ENCODE measurements around the gene GAB2. TPM values are rescaled to one million over a fixed set of nuclear protein-coding genes. Genes with fewer than 3 reads are reported as not detected.

Gene GAB2
- total RNA-seq, 1 donor from 2014 or later = 33.2 TPM

- DNase-seq (ENCODE audit: extremely low read depth, low read depth, low spot score) = no peak
Measured at GRCh38 chr11:78212586-78213371, 204.8 kb downstream of the GAB2 start.

DNA sequence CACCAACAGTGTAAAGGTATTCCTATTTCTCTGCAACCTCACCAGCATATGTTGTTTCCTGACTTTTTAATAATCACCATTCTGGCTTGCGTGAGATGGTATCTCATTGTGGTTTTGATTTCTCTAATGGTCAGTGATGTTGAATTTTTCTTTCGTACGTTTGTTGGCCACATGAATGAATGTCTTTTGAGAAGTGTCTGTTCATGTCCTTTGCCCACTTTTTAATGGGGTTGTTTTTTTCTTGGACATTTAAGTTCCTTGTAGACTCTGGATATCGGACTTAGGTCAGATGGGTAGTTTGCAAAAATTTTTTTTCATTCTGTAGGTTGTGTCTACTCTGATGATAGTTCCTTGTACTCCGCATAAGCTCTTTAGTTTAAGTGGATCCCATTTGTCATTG, 206.1 kb downstream of the GAB2 start:
- DNase-seq (ENCODE audit: extremely low read depth, low read depth, low spot score) = no peak

- DNase-seq (ENCODE audit: extremely low read depth, low read depth, low spot score) = no peak
Measured at GRCh38 chr11:78210000-78210608, 207.5 kb downstream of the GAB2 start.

- no peak for DNase-seq (ENCODE audit: extremely low read depth, low read depth, low spot score)
Measured at GRCh38 chr11:78209478-78209877, 208.1 kb downstream of the GAB2 start.

GRCh38 chr11:78208257-78209165, 209.1 kb downstream of the GAB2 start:
- no peak for DNase-seq (ENCODE audit: extremely low read depth, low read depth, low spot score)

DNA sequence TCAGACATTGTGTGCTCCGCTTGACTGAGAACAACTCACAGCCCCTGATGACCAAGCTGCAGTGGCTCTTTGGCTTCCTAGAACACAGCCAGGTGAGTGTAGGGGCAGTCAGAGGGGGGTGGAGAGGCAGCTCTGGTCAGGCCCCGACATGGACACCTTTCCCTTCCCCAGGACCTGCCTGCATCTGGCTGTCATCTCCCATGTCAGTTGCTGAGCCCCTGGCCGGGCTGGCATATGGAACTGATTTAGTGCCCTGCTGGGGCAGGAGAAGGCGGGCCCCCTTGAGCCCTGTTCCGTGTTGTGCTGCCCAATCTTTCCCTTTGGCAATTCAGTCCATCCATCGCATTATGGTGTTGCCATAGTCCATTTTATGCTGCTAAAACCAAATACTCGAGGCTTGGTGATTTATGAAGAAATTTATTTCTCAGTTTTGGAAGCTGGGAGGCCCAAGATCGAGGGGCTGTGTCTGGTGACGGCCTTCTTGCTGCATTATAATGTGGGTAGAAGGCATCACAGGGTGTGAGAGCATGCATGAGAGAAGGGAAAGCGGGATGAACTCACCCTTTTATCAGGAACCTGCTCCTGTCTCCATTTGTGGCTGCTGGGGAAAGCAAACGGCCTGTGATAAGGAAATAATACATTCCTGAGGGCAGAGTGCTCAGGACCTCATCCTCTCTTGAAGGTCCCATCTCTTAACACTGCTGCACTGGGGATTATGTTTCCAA, 209.9 kb downstream of the GAB2 start:
- DNase-seq (ENCODE audit: extremely low read depth, low read depth, low spot score) = no peak

GRCh38 chr11:78205691-78206090, 211.9 kb downstream of the GAB2 start:
- no peak for DNase-seq (ENCODE audit: extremely low read depth, low read depth, low spot score)

DNA sequence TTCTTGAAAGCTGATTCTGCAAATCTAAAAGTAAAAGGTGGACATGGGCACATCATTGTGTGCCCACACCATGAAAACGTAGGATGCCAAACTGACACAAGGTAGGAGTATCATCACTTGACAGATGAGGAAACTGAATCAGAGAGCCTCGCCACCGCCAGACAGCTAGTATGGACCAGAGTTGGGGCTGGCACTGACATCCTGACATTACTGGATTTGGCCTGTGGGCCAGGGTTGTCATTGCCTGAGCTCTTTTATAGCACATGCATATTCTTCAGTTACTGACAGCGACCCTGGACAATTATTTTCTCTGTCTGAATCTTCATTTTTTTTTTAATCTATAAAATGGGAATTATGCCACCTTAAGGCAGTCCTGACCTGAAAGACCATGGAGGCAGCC, 212.4 kb downstream of the GAB2 start:
- no peak for DNase-seq (ENCODE audit: extremely low read depth, low read depth, low spot score)

- no peak for DNase-seq (ENCODE audit: extremely low read depth, low read depth, low spot score)
Measured at GRCh38 chr11:78203184-78203583, 214.4 kb downstream of the GAB2 start.

GRCh38 chr11:78202733-78203167, 214.9 kb downstream of the GAB2 start:
- no peak for DNase-seq (ENCODE audit: extremely low read depth, low read depth, low spot score)

- no peak for DNase-seq (ENCODE audit: extremely low read depth, low read depth, low spot score)
Measured at GRCh38 chr11:78201096-78201818, 216.4 kb downstream of the GAB2 start.

DNA sequence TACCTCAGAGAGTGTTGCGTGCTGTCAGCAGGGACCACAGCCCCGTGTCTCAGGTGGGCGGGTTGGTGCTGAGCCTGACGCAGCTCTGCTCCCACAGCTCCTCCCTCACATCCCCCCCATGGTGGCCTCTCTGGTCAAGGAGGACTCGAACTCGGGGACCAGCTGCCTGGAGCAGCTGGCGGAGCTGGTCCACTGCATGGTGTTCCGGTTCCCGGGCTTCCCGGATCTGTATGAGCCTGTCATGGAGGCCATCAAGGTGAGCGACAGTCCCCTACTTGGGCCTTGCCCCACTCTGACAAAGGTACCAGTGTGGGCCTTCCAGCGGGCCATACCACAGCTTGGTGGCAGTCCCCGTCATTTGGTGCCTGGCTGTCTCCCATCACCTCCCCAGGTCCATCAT, 217.1 kb downstream of the GAB2 start:
- DNase-seq (ENCODE audit: extremely low read depth, low read depth, low spot score) = no peak

GRCh38 chr11:78200061-78200460, 217.6 kb downstream of the GAB2 start:
- no peak for DNase-seq (ENCODE audit: extremely low read depth, low read depth, low spot score)

- DNase-seq (ENCODE audit: extremely low read depth, low read depth, low spot score) = no peak
Measured at GRCh38 chr11:78199653-78200015, 218.0 kb downstream of the GAB2 start.

GRCh38 chr11:78199015-78199652, 218.5 kb downstream of the GAB2 start:
- no peak for DNase-seq (ENCODE audit: extremely low read depth, low read depth, low spot score)

GRCh38 chr11:78197816-78198215, 219.8 kb downstream of the GAB2 start:
- DNase-seq (ENCODE audit: extremely low read depth, low read depth, low spot score) = no peak

- no peak for DNase-seq (ENCODE audit: extremely low read depth, low read depth, low spot score)
Measured at GRCh38 chr11:78196661-78197091, 220.9 kb downstream of the GAB2 start.

- no peak for DNase-seq (ENCODE audit: extremely low read depth, low read depth, low spot score)
Measured at GRCh38 chr11:78195917-78196560, 221.6 kb downstream of the GAB2 start.

DNA sequence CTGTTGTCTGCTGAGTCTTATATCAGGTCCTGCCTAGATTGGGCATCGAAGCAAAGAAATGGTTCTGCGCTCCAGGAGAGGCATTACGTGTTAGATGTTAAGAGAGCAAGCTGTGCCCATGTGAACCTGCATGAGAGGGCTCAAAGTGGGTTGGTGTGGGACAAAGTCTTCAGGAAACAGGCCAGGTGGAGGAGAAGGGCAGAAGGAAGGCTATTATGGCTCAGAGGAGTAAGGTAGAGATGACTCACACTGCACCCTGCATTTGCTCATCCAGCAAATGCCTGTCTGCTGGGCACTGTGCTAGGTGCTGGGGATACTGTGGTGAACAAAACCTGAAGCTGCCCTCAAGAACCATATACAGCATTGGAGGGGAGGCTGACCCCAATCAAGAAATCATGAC, 223.1 kb downstream of the GAB2 start:
- no peak for DNase-seq (ENCODE audit: extremely low read depth, low read depth, low spot score)

All from glomerular endothelial cell (primary cell).